ENCODE measurements around the gene UQCRC1.

Gene UQCRC1

GRCh38 chr3:48571938-48572337 is 37.5 kb downstream of the UQCRC1 start:
- DNase-seq (ENCODE audit: low read depth): no peak

- no peak for DNase-seq (ENCODE audit: low read depth)
These were observed 39.5 kb downstream of the UQCRC1 start for GRCh38 chr3:48569808-48570450.

GRCh38 chr3:48569400-48569799 is 40.0 kb downstream of the UQCRC1 start:
- no peak for DNase-seq (ENCODE audit: low read depth)

GRCh38 chr3:48568476-48568875 is 41.0 kb downstream of the UQCRC1 start:
- no peak for DNase-seq (ENCODE audit: low read depth)

DNA sequence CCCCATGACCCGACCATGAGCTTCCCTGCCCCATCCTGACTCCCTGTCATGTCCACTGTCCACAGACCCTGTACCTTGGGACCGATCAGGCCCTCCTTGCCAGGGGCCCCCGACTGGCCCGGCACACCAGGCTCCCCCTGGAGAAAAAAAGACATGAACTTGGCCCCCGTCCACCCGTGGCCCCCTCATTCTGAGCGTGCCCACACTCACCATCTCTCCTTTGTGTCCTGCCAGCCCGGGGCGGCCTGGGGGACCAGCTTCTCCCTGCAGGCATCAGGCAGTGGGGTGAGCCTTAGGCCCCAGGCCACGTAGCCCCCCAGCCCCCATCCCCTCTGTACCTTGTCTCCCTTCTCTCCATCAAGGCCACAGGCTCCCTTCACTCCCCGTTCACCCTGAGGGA is 41.9 kb downstream of the UQCRC1 start:
- no peak for DNase-seq (ENCODE audit: low read depth)

GRCh38 chr3:48567090-48567489 is 42.4 kb downstream of the UQCRC1 start:
- DNase-seq (ENCODE audit: low read depth): no peak

GRCh38 chr3:48566401-48566760 is 43.1 kb downstream of the UQCRC1 start:
- DNase-seq (ENCODE audit: low read depth): no peak

GRCh38 chr3:48565591-48566400 is 43.6 kb downstream of the UQCRC1 start:
- DNase-seq (ENCODE audit: low read depth): no peak

DNA sequence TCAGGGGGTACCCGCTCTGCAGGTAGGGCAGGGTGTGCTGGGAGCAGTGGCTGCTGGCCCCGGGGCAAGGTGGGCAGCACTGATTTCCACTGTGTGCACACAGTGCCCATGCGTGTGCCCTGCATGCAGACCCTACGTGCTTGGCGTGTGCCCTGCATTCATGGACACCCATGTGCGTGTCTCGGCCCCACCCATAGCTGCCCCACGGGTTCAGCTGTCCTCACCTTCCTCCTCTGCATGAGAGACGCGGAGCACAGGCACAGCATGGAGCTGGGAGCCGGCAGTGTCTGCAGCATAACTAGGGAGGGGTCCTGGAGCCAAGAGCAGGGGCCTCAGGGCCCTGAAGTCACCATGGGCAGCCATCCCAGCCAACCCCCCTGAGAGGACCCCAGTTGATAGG is 44.3 kb downstream of the UQCRC1 start:
- no peak for DNase-seq (ENCODE audit: low read depth)

DNA sequence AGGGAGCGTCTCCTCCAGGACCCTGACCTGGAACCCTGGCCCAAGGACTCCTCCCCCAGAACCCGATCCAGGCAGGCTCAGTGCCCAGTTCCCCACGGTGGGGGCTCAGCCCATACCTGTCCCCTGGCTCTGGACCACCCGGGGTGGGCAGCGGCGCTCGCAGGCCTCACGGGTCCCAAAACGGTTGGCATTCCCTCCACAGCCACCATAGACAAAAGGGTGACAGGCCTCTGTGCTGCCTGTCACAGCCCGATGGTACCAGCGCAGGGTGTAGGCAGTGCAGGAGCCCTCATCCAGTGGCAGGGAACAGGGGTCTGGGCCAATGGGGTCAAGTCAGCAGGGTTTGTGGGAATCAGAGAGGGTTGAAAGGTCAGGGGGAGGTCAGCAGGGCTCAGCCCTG is 44.8 kb downstream of the UQCRC1 start:
- no peak for DNase-seq (ENCODE audit: low read depth)

GRCh38 chr3:48564022-48564421 is 45.4 kb downstream of the UQCRC1 start:
- DNase-seq (ENCODE audit: low read depth): no peak

DNA sequence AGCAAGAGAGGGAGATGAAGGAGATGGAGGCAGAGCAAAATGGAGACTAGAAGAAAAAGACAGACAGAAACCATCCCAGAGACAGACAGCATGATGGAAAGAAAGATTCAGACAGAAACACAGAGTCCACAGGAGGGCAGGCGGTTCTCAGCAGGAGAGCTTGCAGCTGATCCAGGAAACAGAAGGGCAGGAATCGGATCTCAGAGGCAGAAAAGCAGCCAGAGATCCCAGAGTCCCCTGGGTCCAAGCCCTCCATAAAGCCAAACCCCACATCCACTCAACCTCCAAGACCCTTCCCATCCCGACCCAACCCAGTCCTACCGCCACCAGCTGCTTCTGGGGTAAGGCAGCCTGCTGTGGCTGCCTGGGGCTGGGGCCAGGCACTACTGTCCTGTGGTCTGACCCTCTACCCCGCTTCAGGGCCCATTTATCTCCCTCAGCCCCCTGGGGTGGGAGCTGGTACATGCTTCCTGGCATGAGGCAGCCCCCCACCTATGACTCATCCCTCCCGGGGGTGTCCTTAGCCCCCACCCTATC is 46.0 kb downstream of the UQCRC1 start, which contains the start of gene UCN2:
Gene UCN2, minus strand, starts transcription at position 400 of the 537 bp plus-strand sequence. CDS start 657 bp downstream, outside the sequence.
- DNase-seq (ENCODE audit: low read depth): no peak

DNA sequence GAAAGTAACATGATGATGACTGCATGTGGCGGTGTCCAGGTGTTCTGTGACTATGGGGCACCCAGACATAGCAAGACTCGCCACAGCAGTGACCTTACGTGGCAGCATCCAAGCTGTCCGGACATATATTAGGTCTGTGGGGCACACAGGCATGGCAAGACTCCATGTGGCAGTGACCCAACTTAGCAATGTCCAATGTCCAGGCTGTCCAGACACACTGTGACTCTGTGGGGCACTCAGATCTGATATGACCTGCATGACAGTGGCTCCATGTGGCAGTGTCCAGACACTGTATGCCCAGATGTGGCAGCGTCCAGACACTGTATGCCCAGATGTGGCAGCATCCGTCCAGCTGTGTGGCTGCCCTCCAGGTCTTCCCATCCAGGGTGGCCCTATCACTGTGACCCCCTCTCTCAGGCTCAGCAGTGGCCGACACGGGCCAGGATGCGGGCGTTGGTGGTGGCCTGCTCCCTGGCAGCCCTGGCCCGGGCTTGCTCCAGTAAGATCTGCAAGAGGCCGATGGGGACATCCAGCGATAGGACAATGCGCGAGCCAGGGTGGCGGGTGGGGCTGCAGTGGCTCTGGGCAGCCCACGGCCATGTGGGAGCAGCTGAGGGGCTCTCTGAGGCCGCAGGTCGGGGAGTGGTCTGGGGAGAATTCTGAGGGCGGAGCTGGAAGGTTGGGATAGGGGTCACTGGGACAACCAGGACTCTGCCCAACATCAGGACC is 46.9 kb downstream of the UQCRC1 start:
- no peak for DNase-seq (ENCODE audit: low read depth)

DNA sequence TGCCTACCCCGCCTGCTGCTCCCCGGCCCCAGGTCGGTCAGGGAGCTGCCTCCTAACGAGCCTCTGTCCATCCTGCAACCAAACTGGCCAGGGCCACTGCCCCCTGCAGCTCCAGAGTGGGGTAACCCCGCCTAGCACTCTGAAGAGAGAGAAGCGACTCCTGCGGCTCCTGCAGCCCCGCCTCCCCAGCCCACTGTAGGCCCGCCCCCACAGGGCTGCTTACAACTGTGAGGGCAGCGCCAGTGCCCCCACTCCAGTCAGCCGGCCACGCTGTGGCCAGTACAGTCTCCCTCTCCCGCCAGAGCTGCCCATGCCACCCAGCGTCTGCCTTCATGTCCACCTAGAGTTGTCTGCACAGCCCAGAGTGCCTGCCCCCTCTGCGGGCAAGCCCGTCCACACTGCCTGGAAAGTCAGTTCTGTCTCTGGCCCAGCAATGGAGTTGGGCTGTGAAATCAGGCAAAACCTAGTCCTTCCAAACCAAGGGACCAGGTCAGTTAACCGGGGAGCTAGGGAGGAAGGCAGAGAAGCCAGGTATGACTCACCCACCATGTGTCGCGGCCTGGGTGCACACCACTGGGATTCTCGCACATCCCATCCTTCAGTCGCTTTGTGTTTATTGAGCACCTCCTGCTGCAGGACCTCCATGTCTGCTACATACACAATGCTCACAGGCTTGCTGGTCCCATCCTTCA is 48.3 kb downstream of the UQCRC1 start:
- no peak for DNase-seq (ENCODE audit: low read depth)

DNA sequence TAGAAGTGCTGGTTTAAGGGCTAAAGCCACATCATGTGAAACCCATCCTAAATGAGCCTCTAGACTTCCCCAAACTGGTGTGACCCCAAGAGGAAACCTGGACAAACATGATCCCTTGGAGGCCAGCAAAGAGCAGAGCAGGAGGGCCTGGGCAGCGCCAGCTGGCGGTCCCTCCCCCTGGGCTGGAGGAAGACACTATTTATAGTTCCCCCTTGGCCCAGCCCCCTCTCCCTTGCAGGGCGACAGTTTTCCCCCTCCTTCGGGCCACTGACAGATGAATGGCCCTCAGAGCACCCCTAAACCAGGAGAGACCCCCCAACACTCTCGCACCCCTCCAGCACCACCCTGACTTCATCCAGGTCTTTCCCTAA is 48.8 kb downstream of the UQCRC1 start:
- no peak for DNase-seq (ENCODE audit: low read depth)

DNA sequence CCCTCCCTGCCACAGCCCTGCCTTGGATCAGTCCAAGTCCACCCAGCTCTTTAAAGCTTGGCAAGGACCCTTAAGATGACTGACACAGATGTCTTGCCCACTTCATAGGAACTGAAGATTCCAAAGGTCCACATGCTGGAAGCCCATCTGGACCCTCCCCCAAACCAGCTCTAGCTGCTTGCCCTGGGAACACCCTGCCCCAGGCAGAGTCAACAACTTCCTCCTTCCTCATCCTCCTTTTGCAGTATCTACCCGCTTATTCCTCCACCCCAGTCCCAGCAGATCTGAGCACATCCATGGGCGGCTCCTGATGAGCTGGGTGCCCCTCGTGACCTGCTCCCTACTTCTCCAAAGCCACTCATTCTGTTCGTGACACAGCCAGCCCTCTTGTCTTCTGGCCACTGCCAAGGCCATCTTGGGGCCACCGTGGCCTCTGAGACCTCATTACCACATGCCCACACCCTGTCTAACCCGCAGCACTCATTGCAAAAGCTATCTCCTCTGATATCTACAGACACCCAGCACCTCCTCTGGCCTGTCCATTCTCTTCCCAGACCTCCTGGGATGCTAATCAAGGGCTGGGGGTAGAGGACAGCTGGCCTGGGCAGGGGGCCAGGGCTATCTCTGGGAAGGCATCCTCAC is 50.8 kb downstream of the UQCRC1 start:
- no peak for DNase-seq (ENCODE audit: low read depth)

GRCh38 chr3:48556796-48557626 is 52.4 kb downstream of the UQCRC1 start, which contains the start of gene PFKFB4:
Gene PFKFB4, minus strand, starts transcription at chr3:48556803. Its CDS starts 26 bp downstream, at chr3:48556777.
- DNase-seq (ENCODE audit: low read depth): peak; percentile 99

DNA sequence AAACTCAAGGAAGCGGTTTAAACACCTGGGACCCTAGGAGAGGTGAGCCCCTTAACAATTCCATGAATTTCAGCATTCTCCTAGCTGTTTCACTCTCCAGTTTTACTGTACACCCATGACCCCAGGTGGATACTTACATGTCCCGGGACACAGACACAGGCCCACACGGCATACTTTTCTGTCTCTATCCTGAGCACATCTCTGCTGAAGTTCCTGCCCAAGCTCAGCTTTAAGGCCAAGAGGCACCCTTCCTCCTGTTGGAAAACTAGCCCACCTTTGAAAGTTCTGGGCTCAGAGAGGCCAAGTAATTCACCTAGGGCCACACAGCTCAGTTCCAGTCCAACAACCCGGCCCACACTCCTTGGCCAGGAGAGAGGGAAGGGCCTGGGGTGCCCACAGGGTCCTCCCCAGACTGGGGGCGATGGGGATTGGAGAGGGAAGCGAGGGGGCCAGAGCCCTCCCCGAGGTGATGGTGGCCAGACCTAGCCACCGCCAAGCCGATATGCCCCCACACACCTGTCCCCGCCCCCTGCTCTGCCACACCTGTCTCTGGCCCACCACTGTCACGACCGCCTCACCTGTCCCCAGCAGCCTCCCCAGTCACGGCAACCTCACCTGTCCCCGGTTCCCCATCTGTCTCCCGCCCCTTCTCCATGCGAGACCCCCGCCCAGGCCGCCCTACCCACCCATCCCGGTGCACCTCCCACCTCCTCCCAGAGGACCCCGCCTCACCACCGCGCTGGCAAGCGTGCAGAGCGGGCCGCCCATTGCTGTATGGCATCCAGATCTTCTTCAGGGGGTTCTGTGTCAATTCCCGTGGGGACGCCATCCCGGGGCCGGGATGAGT is 53.3 kb downstream of the UQCRC1 start:
- no peak for DNase-seq (ENCODE audit: low read depth)

GRCh38 chr3:48555231-48555948 is 54.1 kb downstream of the UQCRC1 start:
- no peak for DNase-seq (ENCODE audit: low read depth)

All from stimulated activated CD4-positive, alpha-beta T cell treated with anti-CD3 and anti-CD28 coated beads, Interleukin-2, amount 100 ng/mL, for 4 hours (primary cell).